Stimulated activated effector memory CD8-positive, alpha-beta T cell treated with anti-CD3 and anti-CD28 coated beads, Interleukin-12 subunit alpha, Interleukin-12 subunit beta, amount 100 ng/mL, for 72 hours (primary cell): Measurements from ENCODE around the gene EVA1A.

Experiments used
- ATAC-seq: fragments of 150-1000 bp; cut with Tn5 transposase; 2 replicates; pipeline ENCODE4 v1.10.0; 2021
- DNase-seq, 2 donors: peaks; one replicate each; pipeline ENCODE4 v3.0.0; 2021 to 2022; ENCODE audit warnings: low spot score in 2 of 2
- H3K27ac Mint-ChIP-seq: one replicate; pipeline ENCODE4 v1.8.0; 2022; ENCODE audit warnings: mild to moderate bottlenecking, mixed read lengths
- H3K36me3 Mint-ChIP-seq: one replicate; pipeline ENCODE4 v1.8.0; 2022; ENCODE audit warnings: mild to moderate bottlenecking, mixed read lengths
- H3K4me1 Mint-ChIP-seq: one replicate; pipeline ENCODE4 v1.8.0; 2022; ENCODE audit warnings: mixed read lengths
- H3K4me3 Mint-ChIP-seq: one replicate; pipeline ENCODE4 v1.8.0; 2022; ENCODE audit warnings: mild to moderate bottlenecking, mixed read lengths
- H3K9me3 Mint-ChIP-seq: one replicate; pipeline ENCODE4 v1.8.0; 2022; ENCODE audit warnings: mixed read lengths

Gene EVA1A

GRCh38 chr2:75560768-75561565 lies at the start of gene EVA1A:
TSS of gene EVA1A (minus strand) at chr2:75560939. CDS start at chr2:75518140, 42,799 bp downstream.
- Mint-ChIP-seq H3K4me3 (peak within 1 kb of the TSS; percentile 52), H3K36me3 (no peaks in the 10 kb centered on the region), H3K4me1 (peaks cover 13% of the 10 kb centered on the region), H3K27ac (no peak within 1 kb of the TSS), H3K9me3 (no peaks in the 10 kb centered on the region)
- ATAC-seq (peak; percentile 24), DNase-seq (peak in 1 of 2 donors; percentile 36)

GRCh38 chr2:75609937-75610508 lies 49.3 kb upstream of the EVA1A start:
- DNase-seq (no peak), ATAC-seq (no peak)
- no peaks in the 10 kb centered on the region for H3K9me3 Mint-ChIP-seq
- H3K36me3 Mint-ChIP-seq: no peaks in the 10 kb centered on the region
- H3K27ac Mint-ChIP-seq: no peak overlapping the region
- H3K4me1 Mint-ChIP-seq: no peaks in the 10 kb centered on the region
- no peak overlapping the region for H3K4me3 Mint-ChIP-seq

GRCh38 chr2:75609334-75609689 lies 48.6 kb upstream of the EVA1A start:
- no peak overlapping the region for H3K27ac Mint-ChIP-seq
- H3K4me3 Mint-ChIP-seq: no peak overlapping the region
- H3K4me1 Mint-ChIP-seq: no peaks in the 10 kb centered on the region
- ATAC-seq (no peak), DNase-seq (no peak)
- no peaks in the 10 kb centered on the region for H3K9me3 Mint-ChIP-seq
- no peaks in the 10 kb centered on the region for H3K36me3 Mint-ChIP-seq

- no peaks in the 10 kb centered on the region for H3K36me3 Mint-ChIP-seq
- H3K4me3 Mint-ChIP-seq: no peak overlapping the region
- peak; percentile 63 for ATAC-seq
- H3K9me3 Mint-ChIP-seq: no peaks in the 10 kb centered on the region
- no peaks in the 10 kb centered on the region for H3K4me1 Mint-ChIP-seq
- DNase-seq: peak; percentile 27 to 71
- no peak overlapping the region for H3K27ac Mint-ChIP-seq
These were observed 48.1 kb upstream of the EVA1A start for GRCh38 chr2:75608684-75609333.

- ATAC-seq (no peak), DNase-seq (no peak)
- no peaks in the 10 kb centered on the region for H3K9me3 Mint-ChIP-seq
- H3K4me1 Mint-ChIP-seq: no peaks in the 10 kb centered on the region
- no peak overlapping the region for H3K27ac Mint-ChIP-seq
- H3K4me3 Mint-ChIP-seq: no peak overlapping the region
- H3K36me3 Mint-ChIP-seq: no peaks in the 10 kb centered on the region
These were observed 47.4 kb upstream of the EVA1A start for GRCh38 chr2:75607988-75608683.

GRCh38 chr2:75607400-75607798 lies 46.7 kb upstream of the EVA1A start:
- Mint-ChIP-seq H3K4me3 (no peak overlapping the region), H3K27ac (no peak overlapping the region), H3K4me1 (no peaks in the 10 kb centered on the region), H3K36me3 (no peaks in the 10 kb centered on the region), H3K9me3 (no peaks in the 10 kb centered on the region)
- no peak for DNase-seq
- ATAC-seq: no peak

- no peak overlapping the region for H3K4me3 Mint-ChIP-seq
- ATAC-seq: no peak
- no peaks in the 10 kb centered on the region for H3K9me3 Mint-ChIP-seq
- no peaks in the 10 kb centered on the region for H3K36me3 Mint-ChIP-seq
- no peak overlapping the region for H3K27ac Mint-ChIP-seq
- no peak for DNase-seq
- H3K4me1 Mint-ChIP-seq: no peaks in the 10 kb centered on the region
These were observed 46.1 kb upstream of the EVA1A start for GRCh38 chr2:75606761-75607399.

GRCh38 chr2:75605770-75606529 lies 45.2 kb upstream of the EVA1A start:
- DNase-seq: no peak

GRCh38 chr2:75604484-75604883 lies 43.7 kb upstream of the EVA1A start:
- ATAC-seq: no peak
- H3K27ac Mint-ChIP-seq: no peak overlapping the region
- DNase-seq: no peak

More at GRCh38 chr2:75605770-75606529, 45.2 kb upstream of the EVA1A start:
- ATAC-seq: no peak
- no peak overlapping the region for H3K4me3 Mint-ChIP-seq
- H3K9me3 Mint-ChIP-seq: no peaks in the 10 kb centered on the region
- no peak overlapping the region for H3K27ac Mint-ChIP-seq
- H3K4me1 Mint-ChIP-seq: no peaks in the 10 kb centered on the region
- no peaks in the 10 kb centered on the region for H3K36me3 Mint-ChIP-seq

GRCh38 chr2:75603477-75603876 lies 42.7 kb upstream of the EVA1A start:
- Mint-ChIP-seq H3K27ac (no peak overlapping the region), H3K9me3 (no peaks in the 10 kb centered on the region), H3K4me3 (no peak overlapping the region), H3K4me1 (no peaks in the 10 kb centered on the region), H3K36me3 (no peaks in the 10 kb centered on the region)
- DNase-seq (no peak), ATAC-seq (no peak)

More at GRCh38 chr2:75604484-75604883, 43.7 kb upstream of the EVA1A start:
- Mint-ChIP-seq H3K9me3 (no peaks in the 10 kb centered on the region), H3K4me3 (no peak overlapping the region), H3K36me3 (no peaks in the 10 kb centered on the region), H3K4me1 (no peaks in the 10 kb centered on the region)

- Mint-ChIP-seq H3K36me3 (no peaks in the 10 kb centered on the region), H3K4me3 (no peak overlapping the region), H3K27ac (no peak overlapping the region), H3K9me3 (no peaks in the 10 kb centered on the region), H3K4me1 (no peaks in the 10 kb centered on the region)
- no peak for ATAC-seq
- DNase-seq: no peak
These were observed 42.1 kb upstream of the EVA1A start for GRCh38 chr2:75602724-75603342.

GRCh38 chr2:75600461-75601011 lies 39.8 kb upstream of the EVA1A start:
- Mint-ChIP-seq H3K9me3 (no peaks in the 10 kb centered on the region), H3K4me3 (no peak overlapping the region), H3K27ac (no peak overlapping the region), H3K36me3 (no peaks in the 10 kb centered on the region), H3K4me1 (no peaks in the 10 kb centered on the region)
- no peak for DNase-seq
- peak; percentile 20 for ATAC-seq

- Mint-ChIP-seq H3K36me3 (no peaks in the 10 kb centered on the region), H3K27ac (no peak overlapping the region), H3K4me3 (no peak overlapping the region), H3K4me1 (no peaks in the 10 kb centered on the region), H3K9me3 (no peaks in the 10 kb centered on the region)
- ATAC-seq (no peak), DNase-seq (no peak)
These were observed 37.9 kb upstream of the EVA1A start for GRCh38 chr2:75598589-75599155.

GRCh38 chr2:75597949-75598348 lies 37.2 kb upstream of the EVA1A start:
- Mint-ChIP-seq H3K4me3 (no peak overlapping the region), H3K27ac (no peak overlapping the region), H3K9me3 (no peaks in the 10 kb centered on the region), H3K36me3 (no peaks in the 10 kb centered on the region), H3K4me1 (no peaks in the 10 kb centered on the region)
- no peak for ATAC-seq
- DNase-seq: no peak
